CD14-positive monocyte (primary cell): ENCODE measurements around the gene ANKRD12. TPM values are rescaled to one million over a fixed set of nuclear protein-coding genes. Genes with fewer than 3 reads are reported as not detected.

Experiments
- DNase-seq, 3 donors: peaks; one replicate each; pipeline ENCODE4 v3.0.0-alpha.2; 2011 to 2022
- H2AFZ ChIP-seq: 2 replicates; pipeline ENCODE4 v1.6.0; 2012; ENCODE audit warnings: mild to moderate bottlenecking, low read depth, low read length, inconsistent platforms; ENCODE audit not compliant: insufficient read depth, poor library complexity, severe bottlenecking
- H3K27ac ChIP-seq, 2 donors: 1 replicate in 1 of 2; 2 replicates in 1 of 2; pipeline ENCODE4 v1.5.1; 2012 to 2013; ENCODE audit warnings: low read length in 2 of 2, control low read depth in 1 of 2, inconsistent platforms in 1 of 2, low read depth in 1 of 2, mild to moderate bottlenecking in 1 of 2
- H3K27me3 ChIP-seq, 2 donors: one replicate each; pipeline versions ENCODE4 v1.6.0 to v1.6.1; 2011 to 2013; ENCODE audit warnings: low read length in 2 of 2; ENCODE audit not compliant: control insufficient read depth in 2 of 2, insufficient read depth in 2 of 2
- H3K36me3 ChIP-seq, 2 donors: replicated peaks in 1 of 2; 1 replicate in 1 of 2; 2 replicates in 1 of 2; pipeline versions ENCODE4 v1.5.1 to v1.6.1; 2012 to 2013; ENCODE audit warnings: low read length in 2 of 2, control low read depth in 1 of 2, inconsistent platforms in 1 of 2, mild to moderate bottlenecking in 1 of 2; ENCODE audit not compliant: insufficient read depth in 2 of 2, control insufficient read depth in 1 of 2
- H3K4me1 ChIP-seq, 2 donors: 1 replicate in 1 of 2; 2 replicates in 1 of 2; pipeline versions ENCODE4 v1.5.1 to v1.6.1; 2012 to 2013; ENCODE audit warnings: low read length in 2 of 2, control low read depth in 1 of 2, inconsistent platforms in 1 of 2, mild to moderate bottlenecking in 1 of 2, moderate library complexity in 1 of 2; ENCODE audit not compliant: insufficient read depth in 2 of 2, control insufficient read depth in 1 of 2
- H3K4me2 ChIP-seq: replicated peaks from 2 replicates; pipeline ENCODE3; 2012; ENCODE audit warnings: low read length, moderate library complexity, mild to moderate bottlenecking; ENCODE audit not compliant: poor library complexity, severe bottlenecking; ENCODE audit errors: extremely low read depth
- H3K4me3 ChIP-seq, 3 experiments: fragments of 200-600 bp in 1 of 3; sonication (generic) in 1 of 3; replicated peaks in 1 of 3; 1 replicate in 2 of 3; 2 replicates in 1 of 3; pipeline ENCODE4 v1.5.1; 2011 to 2013; ENCODE audit warnings: low read length in 3 of 3, mild to moderate bottlenecking in 3 of 3, control low read depth in 2 of 3, low read depth in 2 of 3, inconsistent platforms in 1 of 3, moderate library complexity in 1 of 3
- H3K79me2 ChIP-seq: 2 replicates; pipeline ENCODE4 v1.6.0; 2012; ENCODE audit warnings: mild to moderate bottlenecking, control low read depth, inconsistent platforms, low read length, moderate library complexity; ENCODE audit not compliant: insufficient read depth
- H3K9ac ChIP-seq: 2 replicates; pipeline ENCODE4 v1.6.0; 2017; ENCODE audit warnings: low read length, mild to moderate bottlenecking; ENCODE audit not compliant: insufficient read depth, poor library complexity, severe bottlenecking
- H3K9me3 ChIP-seq, 2 donors: replicated peaks in 1 of 2; 1 replicate in 1 of 2; 2 replicates in 1 of 2; pipeline versions ENCODE4 v1.5.1 to v1.6.1; 2012 to 2013; ENCODE audit warnings: low read length in 2 of 2, control low read depth in 1 of 2; ENCODE audit not compliant: control insufficient read depth in 1 of 2, insufficient read depth in 1 of 2
- H4K20me1 ChIP-seq: 2 replicates; pipeline ENCODE4 v1.6.0; 2012; ENCODE audit warnings: mild to moderate bottlenecking, low read length, control low read depth, moderate library complexity; ENCODE audit not compliant: insufficient read depth
- H3K27ac Mint-ChIP-seq, 7 donors: one replicate each; pipeline ENCODE4 v1.8.0; 2020; ENCODE audit warnings: mild to moderate bottlenecking in 7 of 7, mixed read lengths in 7 of 7, moderate library complexity in 6 of 7, inconsistent platforms in 2 of 7
- H3K27me3 Mint-ChIP-seq, 3 donors: one replicate each; pipeline ENCODE4 v1.8.0; 2021 to 2022; ENCODE audit warnings: low read depth in 3 of 3, mild to moderate bottlenecking in 3 of 3, mixed read lengths in 3 of 3, moderate library complexity in 3 of 3, inconsistent platforms in 1 of 3
- H3K36me3 Mint-ChIP-seq, 2 donors: one replicate each; pipeline ENCODE4 v1.8.0; 2020; ENCODE audit warnings: mixed read lengths in 2 of 2, inconsistent platforms in 1 of 2, mild to moderate bottlenecking in 1 of 2
- H3K4me1 Mint-ChIP-seq: one replicate; pipeline ENCODE4 v1.8.0; 2020; ENCODE audit warnings: mild to moderate bottlenecking, mixed read lengths
- H3K4me3 Mint-ChIP-seq, 2 donors: one replicate each; pipeline ENCODE4 v1.8.0; 2020; ENCODE audit warnings: mild to moderate bottlenecking in 2 of 2, mixed read lengths in 2 of 2, moderate library complexity in 1 of 2
- H3K9me3 Mint-ChIP-seq, 7 donors: one replicate each; pipeline ENCODE4 v1.8.0; 2020 to 2022; ENCODE audit warnings: mixed read lengths in 7 of 7, mild to moderate bottlenecking in 6 of 7, moderate library complexity in 6 of 7, inconsistent platforms in 2 of 7
- CTCF ChIP-seq: fragments of 200-600 bp; IDR thresholded peaks from one replicate; pipeline ENCODE4 v1.8.0; 2022; ENCODE audit warnings: antibody characterized with exemption, mild to moderate bottlenecking
- WGBS: methylation state at CpG from one replicate; pipeline ENCODE4 v1.1.5; 2013; ENCODE audit warnings: missing lambda C conversion rate; ENCODE audit not compliant: insufficient coverage; 5-methylcytosine and 5-hydroxymethylcytosine counted together
- intact Hi-C, 2 donors: fragments of 100-400 bp; cut with micrococcal nuclease; formaldehyde crosslinking; loops; one replicate each; pipeline versions ENCODE4 v1.15.0 to v1.15.1; 2023
- polyA plus RNA-seq, 3 donors: library from polyadenylated mRNA; depleted of rRNA in 1 of 3; unstranded in 2 of 3; stranded (reverse) in 1 of 3; fragments of 300-500 nt in 2 of 3; fragments of >200 nt in 1 of 3; fragmentation: Illumina TruSeq in 2 of 3; gene quantifications; 1 replicate in 2 of 3; 2 replicates in 1 of 3; pipeline ENCODE4 v1.2.3, GENCODE V29; 2012 to 2021

ANKRD12 gene
- polyA plus RNA-seq, 3 donors, result 9.3 to 15.5 (median 15.4) TPM

DNA sequence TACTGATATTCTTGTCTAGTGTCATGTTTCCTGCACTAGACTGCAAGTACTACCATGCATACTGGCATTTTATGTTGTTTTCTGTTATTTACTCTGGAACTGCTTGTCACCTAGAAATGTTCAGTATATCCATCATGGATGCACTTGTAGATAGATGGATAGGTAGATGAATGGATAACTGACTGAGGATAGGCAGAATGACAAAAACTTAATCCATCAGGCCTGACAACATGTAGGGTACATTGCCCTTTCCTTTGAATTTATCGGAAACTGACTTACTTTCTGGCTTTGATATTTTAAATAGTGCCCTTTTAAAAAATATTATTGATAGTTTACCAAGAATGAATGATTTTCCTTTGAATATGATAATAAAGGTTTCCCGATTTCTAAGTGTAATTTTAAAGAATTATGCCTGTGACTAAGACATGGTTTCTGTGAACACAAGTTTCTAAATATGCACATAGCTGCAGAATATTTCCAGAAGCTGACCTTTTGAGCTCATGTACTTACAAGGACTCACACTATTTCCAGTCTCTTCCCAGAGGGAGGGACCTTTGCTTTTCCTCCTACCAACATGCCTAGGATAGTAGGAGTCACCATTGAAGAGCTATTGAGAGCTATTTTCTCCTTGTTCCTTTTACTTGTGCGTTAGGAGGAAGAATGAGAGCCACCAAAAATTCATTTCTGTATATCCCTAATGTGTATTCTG, 81.3 kb downstream of the ANKRD12 start:
- Histone ChIP-seq H3K4me1 (no peaks in the 10 kb centered on the region), H3K27ac (no peak overlapping the region), H4K20me1 (no peaks in the 10 kb centered on the region), H3K9me3 (no peaks in the 10 kb centered on the region), H3K4me2 (no peak overlapping the region), H3K36me3 (peaks cover 58 to 96% of the 10 kb centered on the region in 2 donors), H3K4me3 (no peak overlapping the region), H3K27me3 (no peaks in the 10 kb centered on the region), H3K79me2 (no peaks in the 10 kb centered on the region), H3K9ac (no peak overlapping the region), H2AFZ (no peak overlapping the region)
- intact Hi-C loops, result no loop called here
- no peak for TF ChIP-seq CTCF
- no peak for DNase-seq
- WGBS, result no CpG with 5 or more reads among the region's 3 CpGs
- no peak overlapping the region for H3K27ac Mint-ChIP-seq
- H3K9me3 Mint-ChIP-seq, result no peaks in the 10 kb centered on the region
- H3K36me3 Mint-ChIP-seq, result peaks cover 75 to 83% of the 10 kb centered on the region in 2 donors
- H3K4me3 Mint-ChIP-seq, result no peak overlapping the region
- peaks cover 6% of the 10 kb centered on the region for H3K4me1 Mint-ChIP-seq
- no peaks in the 10 kb centered on the region for H3K27me3 Mint-ChIP-seq

DNA sequence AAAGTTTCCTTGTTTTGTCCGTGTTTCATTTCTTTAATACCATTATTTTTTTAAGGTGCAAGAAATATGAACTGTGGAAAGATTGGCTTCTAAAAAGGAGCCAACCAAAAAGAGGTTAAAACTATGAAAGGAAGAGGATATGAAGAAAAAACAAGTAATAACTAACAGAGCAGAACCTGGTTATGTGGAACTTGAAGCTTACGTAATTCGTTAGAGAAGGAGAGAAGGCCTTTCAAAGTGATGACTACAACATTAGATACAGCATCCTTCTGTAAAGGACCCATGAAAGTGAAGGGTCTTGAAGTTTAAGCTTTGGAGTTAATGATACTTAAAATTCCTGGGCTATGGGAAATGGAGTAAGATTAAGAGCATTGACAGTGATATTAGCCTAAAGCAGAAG, 84.5 kb downstream of the ANKRD12 start:
- Histone ChIP-seq H3K9me3 (no peaks in the 10 kb centered on the region), H3K27me3 (no peaks in the 10 kb centered on the region), H3K9ac (no peak overlapping the region), H2AFZ (no peak overlapping the region), H3K4me2 (no peak overlapping the region), H3K4me1 (no peaks in the 10 kb centered on the region), H4K20me1 (peaks cover 2% of the 10 kb centered on the region), H3K4me3 (no peak overlapping the region), H3K36me3 (peaks cover 69 to 95% of the 10 kb centered on the region in 2 donors), H3K79me2 (no peaks in the 10 kb centered on the region), H3K27ac (peak overlapping the region in 1 of 2 donors; percentile 12)
- peaks cover 6% of the 10 kb centered on the region for H3K4me1 Mint-ChIP-seq
- no peaks in the 10 kb centered on the region for H3K9me3 Mint-ChIP-seq
- no peak for DNase-seq
- no peaks in the 10 kb centered on the region for H3K27me3 Mint-ChIP-seq
- TF ChIP-seq CTCF, result no peak
- intact Hi-C loops, result no loop called here
- H3K4me3 Mint-ChIP-seq, result no peak overlapping the region
- H3K36me3 Mint-ChIP-seq, result peaks cover 73 to 90% of the 10 kb centered on the region in 2 donors
- no CpG with 5 or more reads among the region's 3 CpGs for WGBS
- H3K27ac Mint-ChIP-seq, result peak overlapping the region in 1 of 7 donors; percentile 16
